Measurements from ENCODE around the gene AASDH. TPM values are rescaled to one million over a fixed set of nuclear protein-coding genes. Genes with fewer than 3 reads are reported as not detected.

Gene AASDH
- total RNA-seq (2022; extraction: Qiagen RNA extraction), result 2.6 to 3.5 TPM (median 2.8 TPM) in 5 replicates

GRCh38 chr4:56387023-56388001 lies at the start of gene AASDH:
Gene AASDH, minus strand, starts transcription at chr4:56387491. Its CDS starts 3,192 bp downstream, at chr4:56384299.

GRCh38 chr4:56435140-56435926 lies 48.0 kb upstream of the AASDH start, which contains the start of gene PPAT:
Gene PPAT, minus strand, starts transcription at chr4:56435615. Its CDS starts 138 bp downstream, at chr4:56435477.

Other genes with a start within 250 kb of the AASDH start
- gene PPAT, start 48.1 kb upstream of the AASDH start, total RNA-seq (2022; extraction: Qiagen RNA extraction), result 14.9 to 18.5 TPM (median 15.8 TPM) in 5 replicates
- gene PAICS, start 48.8 kb upstream of the AASDH start, total RNA-seq (2022; extraction: Qiagen RNA extraction), result 122 to 141 TPM (median 132 TPM) in 5 replicates
- gene SRP72, start 80.1 kb upstream of the AASDH start, total RNA-seq (2022; extraction: Qiagen RNA extraction), result 42.9 to 53.8 TPM (median 52.4 TPM) in 5 replicates
- not detected in 5 replicates for gene ARL9, start 118.3 kb upstream of the AASDH start, total RNA-seq (2022; extraction: Qiagen RNA extraction)